MCF 10A (cell line): Measurements from ENCODE around the gene ADARB2. TPM values are rescaled to one million over a fixed set of nuclear protein-coding genes. Genes with fewer than 3 reads are reported as not detected.

Experiments
- BruUV-seq: library from RNA; stranded (reverse); fragments of 400-500 nt; replicated peaks from 2 replicates; lab custom pipeline; 2021; lab: Mats Ljungman, UMichigan
- CTCF ChIA-PET: fragments of 300-600 bp; sonication (Branson Sonifier 250); formaldehyde crosslinking; extraction: SDS; loops from one replicate; lab custom pipeline; 2021; ENCODE audit warnings: antibody characterized with exemption, inconsistent platforms; lab: Yijun Ruan, JAX
- POLR2A ChIA-PET: fragments of 300-600, 350-650 bp; sonication (Branson Sonifier 250); formaldehyde crosslinking; extraction: SDS; loops from one replicate; lab custom pipeline; 2020; ENCODE audit warnings: antibody characterized with exemption, inconsistent platforms; lab: Yijun Ruan, JAX
- DNase-seq: peaks from one replicate; pipeline ENCODE4 v3.0.0-alpha.2; 2018; ENCODE audit not compliant: unreplicated experiment
- H3K27ac Mint-ChIP-seq: one replicate; pipeline ENCODE4 v1.8.0; 2022; ENCODE audit warnings: mild to moderate bottlenecking, low read depth, mixed read lengths; ENCODE audit not compliant: unreplicated experiment
- H3K27me3 Mint-ChIP-seq: one replicate; pipeline ENCODE4 v1.8.0; 2022; ENCODE audit warnings: mixed read lengths; ENCODE audit not compliant: insufficient read depth, unreplicated experiment
- H3K36me3 Mint-ChIP-seq: one replicate; pipeline ENCODE4 v1.8.0; 2022; ENCODE audit warnings: mild to moderate bottlenecking, moderate library complexity, mixed read lengths; ENCODE audit not compliant: insufficient read depth, unreplicated experiment
- H3K4me1 Mint-ChIP-seq: one replicate; pipeline ENCODE4 v1.8.0; 2022; ENCODE audit warnings: mixed read lengths; ENCODE audit not compliant: insufficient read depth, unreplicated experiment
- H3K4me3 Mint-ChIP-seq: one replicate; pipeline ENCODE4 v1.8.0; 2022; ENCODE audit warnings: mild to moderate bottlenecking, moderate library complexity, mixed read lengths; ENCODE audit not compliant: unreplicated experiment
- H3K9me3 Mint-ChIP-seq: one replicate; pipeline ENCODE4 v1.8.0; 2022; ENCODE audit warnings: mixed read lengths; ENCODE audit not compliant: unreplicated experiment
- CTCF ChIP-seq: fragments of 200-600 bp; IDR thresholded peaks from one replicate; pipeline ENCODE4 v1.8.0; 2022; ENCODE audit warnings: antibody characterized with exemption, mild to moderate bottlenecking; ENCODE audit not compliant: unreplicated experiment
- intact Hi-C: fragments of 100-400 bp; cut with micrococcal nuclease; formaldehyde crosslinking; loops from 2 replicates; pipeline ENCODE4 v1.14.1; 2022
- total RNA-seq: library from RNA; stranded (reverse); gene quantifications from 2 replicates; pipeline ENCODE4 v1.2.3, GENCODE V29; 2022

ADARB2 gene
- total RNA-seq, 1 experiment from 2014 or later = 0.96 TPM

GRCh38 chr10:1264001-1264400 lies 473.3 kb downstream of the ADARB2 start:
- TF ChIP-seq CTCF = no peak
- Mint-ChIP-seq H3K9me3 (no peaks in the 10 kb centered on the region), H3K27ac (no peak overlapping the region), H3K27me3 (peaks cover 5% of the 10 kb centered on the region), H3K4me3 (no peak overlapping the region), H3K36me3 (no peaks in the 10 kb centered on the region), H3K4me1 (peaks cover 11% of the 10 kb centered on the region)
- DNase-seq = no peak
- POLR2A ChIA-PET = no interaction called here
- CTCF ChIA-PET = no interaction called here
- BruUV-seq = no TSS peak
- intact Hi-C loops = no loop called here

GRCh38 chr10:1257274-1257673 lies 480.1 kb downstream of the ADARB2 start:
- H3K36me3 Mint-ChIP-seq = no peaks in the 10 kb centered on the region
- no peaks in the 10 kb centered on the region for H3K4me1 Mint-ChIP-seq
- DNase-seq = no peak
- no peak overlapping the region for H3K4me3 Mint-ChIP-seq
- no TSS peak for BruUV-seq
- peaks cover 18% of the 10 kb centered on the region for H3K27me3 Mint-ChIP-seq
- CTCF ChIA-PET = interaction anchor here (0.6 kb wide), 1 partner anchor 86 kb away, joined by 3 read pairs; no protein-coding TSS in a partner anchor
- POLR2A ChIA-PET = no interaction called here
- no peak overlapping the region for H3K27ac Mint-ChIP-seq
- peaks cover 16% of the 10 kb centered on the region for H3K9me3 Mint-ChIP-seq
- intact Hi-C loops = no loop called here
- no peak for TF ChIP-seq CTCF

- no peak overlapping the region for H3K27ac Mint-ChIP-seq
- H3K36me3 Mint-ChIP-seq = no peaks in the 10 kb centered on the region
- H3K9me3 Mint-ChIP-seq = peaks cover 16% of the 10 kb centered on the region
Observed at GRCh38 chr10:1256432-1256725, 480.9 kb downstream of the ADARB2 start.

GRCh38 chr10:1255600-1256431 lies 481.5 kb downstream of the ADARB2 start:
- H3K4me3 Mint-ChIP-seq = no peak overlapping the region
- ChIA-PET POLR2A (interaction anchor here (0.6 kb wide), 1 partner anchor 227 kb away, joined by 4 read pairs; no protein-coding TSS in a partner anchor), CTCF (no interaction called here)
- intact Hi-C loops = no loop called here
- DNase-seq = no peak
- H3K27me3 Mint-ChIP-seq = peaks cover 26% of the 10 kb centered on the region
- H3K27ac Mint-ChIP-seq = no peak overlapping the region
- H3K4me1 Mint-ChIP-seq = no peaks in the 10 kb centered on the region
- BruUV-seq = no TSS peak
- H3K9me3 Mint-ChIP-seq = peaks cover 16% of the 10 kb centered on the region
- no peak for TF ChIP-seq CTCF
- H3K36me3 Mint-ChIP-seq = no peaks in the 10 kb centered on the region

More at GRCh38 chr10:1256432-1256725, 480.9 kb downstream of the ADARB2 start:
- ChIA-PET CTCF (no interaction called here), POLR2A (interaction anchor here (0.6 kb wide), 1 partner anchor 227 kb away, joined by 4 read pairs; no protein-coding TSS in a partner anchor)
- intact Hi-C loops = no loop called here
- no peak overlapping the region for H3K4me3 Mint-ChIP-seq
- no peak for DNase-seq
- no TSS peak for BruUV-seq
- no peak for TF ChIP-seq CTCF
- peaks cover 20% of the 10 kb centered on the region for H3K27me3 Mint-ChIP-seq
- H3K4me1 Mint-ChIP-seq = no peaks in the 10 kb centered on the region
